ENCODE data around the gene SARS2. TPM values are rescaled to one million over a fixed set of nuclear protein-coding genes. Genes with fewer than 3 reads are reported as not detected.

SARS2 gene
- polyA plus RNA-seq, 1 experiment: 26.1 TPM

- POLR2A ChIA-PET: interaction anchor here (0.5 kb wide), 1 partner anchor 59 kb away, joined by 15 read pairs; no protein-coding TSS in a partner anchor
- DNase-seq (ENCODE audit: low read depth): no peak
- TF ChIP-seq CTCF (IDR thresholded peaks at IDR 0.05; ENCODE audit: insufficient read depth, low read depth, low read length): no peak
- Histone ChIP-seq H3K27me3 (ENCODE audit: control insufficient read depth, insufficient read depth, low read length) (no peaks in the 10 kb centered on the region), H3K36me3 (ENCODE audit: control insufficient read depth, insufficient read depth, low read length) (peaks cover 5% of the 10 kb centered on the region; the same call in 1 of the 2 replicates), H3K4me3 (ENCODE audit: low read depth, low read length) (peak overlapping the region; percentile 87)
- CTCF ChIA-PET: interaction anchor here (0.5 to 2.0 kb wide), 10 partner anchors 10 to 498 kb away, joined by 3 to 10 read pairs (median 4); partner anchors contain the start of genes FAM98C, MRPS12 and SARS2
Measured at GRCh38 chr19:38900202-38900629, 30.3 kb downstream of the SARS2 start.

GRCh38 chr19:38899447-38900201 lies 30.9 kb downstream of the SARS2 start, which contains the start of the genes NFKBIB and SIRT2:
Gene NFKBIB, plus strand, starts transcription at chr19:38899969. Its CDS starts 64 bp downstream, at chr19:38900033.
Gene SIRT2, minus strand, starts transcription at chr19:38899618. Its CDS starts 97 bp downstream, at chr19:38899521.
- Histone ChIP-seq H3K4me3 (ENCODE audit: low read depth, low read length) (peak within 1 kb of the TSS; percentile 87), H3K27me3 (ENCODE audit: control insufficient read depth, insufficient read depth, low read length) (no peaks in the 10 kb centered on the region), H3K36me3 (ENCODE audit: control insufficient read depth, insufficient read depth, low read length) (0 out of 2 replicates have a peak, but pooled peaks cover 1% of the 10 kb centered on the region)
- no peak for TF ChIP-seq CTCF (IDR thresholded peaks at IDR 0.05; ENCODE audit: insufficient read depth, low read depth, low read length)
- DNase-seq (ENCODE audit: low read depth): peak; percentile 99
- POLR2A ChIA-PET: interaction anchor here (0.5 kb wide), 1 partner anchor 58 kb away, joined by 15 read pairs; no protein-coding TSS in a partner anchor
- CTCF ChIA-PET: interaction anchor here (0.5 to 2.0 kb wide), 10 partner anchors 10 to 497 kb away, joined by 3 to 10 read pairs (median 4); partner anchors contain the start of genes FAM98C, MRPS12 and SARS2

- TF ChIP-seq CTCF (IDR thresholded peaks at IDR 0.05; ENCODE audit: insufficient read depth, low read depth, low read length): no peak
- H3K27me3 ChIP-seq (ENCODE audit: control insufficient read depth, insufficient read depth, low read length): no peaks in the 10 kb centered on the region
- POLR2A ChIA-PET: interaction anchor here (0.6 kb wide), 1 partner anchor 50 kb away, joined by 3 read pairs; no protein-coding TSS in a partner anchor
- peak overlapping the region; percentile 87 for H3K4me3 ChIP-seq (ENCODE audit: low read depth, low read length)
- no peaks in the 10 kb centered on the region for H3K36me3 ChIP-seq (ENCODE audit: control insufficient read depth, insufficient read depth, low read length)
- DNase-seq (ENCODE audit: low read depth): no peak
- CTCF ChIA-PET: interaction anchor here (1.4 kb wide), 1 partner anchor 10 kb away, joined by 3 read pairs; no protein-coding TSS in a partner anchor
Measured at GRCh38 chr19:38898788-38899446, 31.6 kb downstream of the SARS2 start.

- no peak for DNase-seq (ENCODE audit: low read depth)
- CTCF ChIA-PET: interaction anchor here (0.6 to 1.5 kb wide), 3 partner anchors 8 to 37 kb away, joined by 3 to 5 read pairs (median 4); no protein-coding TSS in a partner anchor
- H3K4me3 ChIP-seq (ENCODE audit: low read depth, low read length): no peak overlapping the region
- no peak for TF ChIP-seq CTCF (IDR thresholded peaks at IDR 0.05; ENCODE audit: insufficient read depth, low read depth, low read length)
- no peaks in the 10 kb centered on the region for H3K27me3 ChIP-seq (ENCODE audit: control insufficient read depth, insufficient read depth, low read length)
- POLR2A ChIA-PET: no interaction called here
- peaks cover 4% of the 10 kb centered on the region for H3K36me3 ChIP-seq (ENCODE audit: control insufficient read depth, insufficient read depth, low read length)
Measured at GRCh38 chr19:38894968-38895367, 35.6 kb downstream of the SARS2 start.

All from BJ (cell line).